Neural progenitor cell (in vitro differentiated cells): Measurements from ENCODE around the gene MUC5AC.

Experiments used
- CTCF ChIP-seq: fragments of 200-600 bp; sonication (generic); IDR thresholded peaks from 2 replicates; pipeline ENCODE4 v1.5.1; 2017; ENCODE audit warnings: antibody characterized with exemption, mild to moderate bottlenecking
- EZH2phosphoT487 ChIP-seq: fragments of 200-600 bp; sonication (generic); IDR thresholded peaks from 2 replicates; pipeline ENCODE4 v1.6.1; 2017; ENCODE audit warnings: antibody characterized with exemption

GRCh38 chr11:1146365-1146764, 11.4 kb upstream of the MUC5AC start:
- TF ChIP-seq EZH2phosphoT487 (no peak), CTCF (no peak)
